SK-N-SH (cell line): ENCODE measurements around the gene CCDC183.

ENCODE experiments used
- FOSL2 ChIP-seq: IDR thresholded peaks from 2 replicates; pipeline ENCODE4 v1.4.0; 2012; ENCODE audit warnings: low read depth, mild to moderate bottlenecking, moderate library complexity, borderline replicate concordance
- JUND ChIP-seq: IDR thresholded peaks from 2 replicates; pipeline ENCODE4 v1.4.0; 2012
- POLR2AphosphoS5 ChIP-seq: IDR thresholded peaks from 2 replicates; pipeline ENCODE4 v1.6.1; 2012; ENCODE audit warnings: low read depth, low read length
- SIN3A ChIP-seq: IDR thresholded peaks from 2 replicates; pipeline ENCODE4 v1.6.1; 2012; ENCODE audit warnings: low read depth, mild to moderate bottlenecking, low read length, moderate library complexity, borderline replicate concordance
- SMC3 ChIP-seq: IDR thresholded peaks from 2 replicates; pipeline ENCODE4 v1.6.1; 2012; ENCODE audit warnings: low read depth, low read length, improper control_type of control experiment
- TAF1 ChIP-seq: IDR thresholded peaks from 2 replicates; pipeline ENCODE4 v1.6.1; 2012; ENCODE audit warnings: low read depth, mild to moderate bottlenecking, low read length, moderate library complexity, borderline replicate concordance
- TCF12 ChIP-seq: IDR thresholded peaks from 2 replicates; pipeline ENCODE4 v1.4.0; 2012
- TEAD4 ChIP-seq: IDR thresholded peaks from 2 replicates; pipeline ENCODE4 v1.4.0; 2012; ENCODE audit warnings: mild to moderate bottlenecking, borderline replicate concordance; ENCODE audit not compliant: insufficient read depth
- TF ChIP-seq, protein P1 (sequence below): IDR thresholded peaks from 2 replicates; pipeline ENCODE4 v1.4.0; 2012; ENCODE audit warnings: low read depth, borderline replicate concordance
- TF ChIP-seq, protein P2 (sequence below): fragments of 200-600 bp; sonication (generic); IDR thresholded peaks from 2 replicates; pipeline ENCODE4 v1.6.1; 2017; ENCODE audit warnings: antibody characterized with exemption, mild to moderate bottlenecking, moderate library complexity
- TF ChIP-seq, protein P3 (sequence below): IDR thresholded peaks from 2 replicates; pipeline ENCODE4 v1.4.0; 2012; ENCODE audit warnings: low read depth

DNA sequence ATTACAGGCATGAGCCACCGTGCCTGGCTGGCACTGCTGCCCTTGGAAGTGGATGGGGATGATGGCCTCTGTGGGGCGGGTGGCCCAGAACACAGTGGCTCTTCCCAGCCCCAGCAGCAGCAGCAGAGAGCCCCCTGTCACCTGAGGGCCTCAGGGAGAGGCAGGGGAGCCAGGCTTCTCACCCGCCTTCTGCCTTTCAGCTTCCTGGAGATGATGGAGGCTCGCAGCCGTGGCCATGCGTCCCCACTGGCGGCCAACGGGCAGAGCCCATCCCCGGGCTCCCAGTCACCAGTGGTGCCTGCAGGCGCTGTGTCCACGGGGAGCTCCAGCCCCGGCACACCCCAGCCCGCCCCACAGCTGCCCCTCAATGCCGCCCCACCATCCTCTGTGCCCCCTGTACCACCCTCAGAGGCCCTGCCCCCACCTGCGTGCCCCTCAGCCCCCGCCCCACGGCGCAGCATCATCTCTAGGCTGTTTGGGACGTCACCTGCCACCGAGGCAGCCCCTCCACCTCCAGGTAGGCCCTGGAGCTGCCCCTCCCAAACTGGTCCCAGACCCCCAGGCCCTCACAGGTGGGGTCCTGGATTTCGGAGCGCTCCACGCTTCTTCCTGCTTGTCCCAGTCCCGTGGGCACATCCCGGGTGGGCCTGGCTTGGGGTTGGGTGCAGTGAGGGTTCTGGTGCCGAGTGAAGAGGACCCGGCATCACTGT, 41.2 kb downstream of the CCDC183 start:
- TF ChIP-seq TAF1: no peak
- TF ChIP-seq, protein P1, sequence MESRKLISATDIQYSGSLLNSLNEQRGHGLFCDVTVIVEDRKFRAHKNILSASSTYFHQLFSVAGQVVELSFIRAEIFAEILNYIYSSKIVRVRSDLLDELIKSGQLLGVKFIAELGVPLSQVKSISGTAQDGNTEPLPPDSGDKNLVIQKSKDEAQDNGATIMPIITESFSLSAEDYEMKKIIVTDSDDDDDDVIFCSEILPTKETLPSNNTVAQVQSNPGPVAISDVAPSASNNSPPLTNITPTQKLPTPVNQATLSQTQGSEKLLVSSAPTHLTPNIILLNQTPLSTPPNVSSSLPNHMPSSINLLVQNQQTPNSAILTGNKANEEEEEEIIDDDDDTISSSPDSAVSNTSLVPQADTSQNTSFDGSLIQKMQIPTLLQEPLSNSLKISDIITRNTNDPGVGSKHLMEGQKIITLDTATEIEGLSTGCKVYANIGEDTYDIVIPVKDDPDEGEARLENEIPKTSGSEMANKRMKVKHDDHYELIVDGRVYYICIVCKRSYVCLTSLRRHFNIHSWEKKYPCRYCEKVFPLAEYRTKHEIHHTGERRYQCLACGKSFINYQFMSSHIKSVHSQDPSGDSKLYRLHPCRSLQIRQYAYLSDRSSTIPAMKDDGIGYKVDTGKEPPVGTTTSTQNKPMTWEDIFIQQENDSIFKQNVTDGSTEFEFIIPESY: no peak
- TF ChIP-seq, protein P2, sequence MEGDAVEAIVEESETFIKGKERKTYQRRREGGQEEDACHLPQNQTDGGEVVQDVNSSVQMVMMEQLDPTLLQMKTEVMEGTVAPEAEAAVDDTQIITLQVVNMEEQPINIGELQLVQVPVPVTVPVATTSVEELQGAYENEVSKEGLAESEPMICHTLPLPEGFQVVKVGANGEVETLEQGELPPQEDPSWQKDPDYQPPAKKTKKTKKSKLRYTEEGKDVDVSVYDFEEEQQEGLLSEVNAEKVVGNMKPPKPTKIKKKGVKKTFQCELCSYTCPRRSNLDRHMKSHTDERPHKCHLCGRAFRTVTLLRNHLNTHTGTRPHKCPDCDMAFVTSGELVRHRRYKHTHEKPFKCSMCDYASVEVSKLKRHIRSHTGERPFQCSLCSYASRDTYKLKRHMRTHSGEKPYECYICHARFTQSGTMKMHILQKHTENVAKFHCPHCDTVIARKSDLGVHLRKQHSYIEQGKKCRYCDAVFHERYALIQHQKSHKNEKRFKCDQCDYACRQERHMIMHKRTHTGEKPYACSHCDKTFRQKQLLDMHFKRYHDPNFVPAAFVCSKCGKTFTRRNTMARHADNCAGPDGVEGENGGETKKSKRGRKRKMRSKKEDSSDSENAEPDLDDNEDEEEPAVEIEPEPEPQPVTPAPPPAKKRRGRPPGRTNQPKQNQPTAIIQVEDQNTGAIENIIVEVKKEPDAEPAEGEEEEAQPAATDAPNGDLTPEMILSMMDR: no peak
- TF ChIP-seq JUND: no peak
- TF ChIP-seq TEAD4: no peak
- no peak for TF ChIP-seq SIN3A
- TF ChIP-seq SMC3: no peak
- TF ChIP-seq TCF12: no peak
- TF ChIP-seq, protein P3, sequence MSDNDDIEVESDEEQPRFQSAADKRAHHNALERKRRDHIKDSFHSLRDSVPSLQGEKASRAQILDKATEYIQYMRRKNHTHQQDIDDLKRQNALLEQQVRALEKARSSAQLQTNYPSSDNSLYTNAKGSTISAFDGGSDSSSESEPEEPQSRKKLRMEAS: no peak
- TF ChIP-seq POLR2AphosphoS5: no peak
- TF ChIP-seq FOSL2: no peak
